Small intestine (tissue), 16 donors: Measurements from ENCODE around the gene ZFX. TPM values are rescaled to one million over a fixed set of nuclear protein-coding genes. Genes with fewer than 3 reads are reported as not detected.

Source experiments
- DNase-seq, 2 donors: peaks; one replicate each; pipeline versions ENCODE4 v3.0.0 to v3.0.0-alpha.2; 2013
- FAIRE-seq: peaks from 2 replicates; lab custom pipeline; 2012; peaks lifted over from hg19 to GRCh38; lab: Jason Lieb, UNC
- H3K27ac ChIP-seq, 3 donors: one replicate each; pipeline ENCODE4 v1.5.1; 2013; ENCODE audit warnings: low read length in 2 of 3, mild to moderate bottlenecking in 2 of 3, control low read depth in 1 of 3, inconsistent platforms in 1 of 3, low read depth in 1 of 3, moderate library complexity in 1 of 3
- H3K27me3 ChIP-seq, 3 donors: one replicate each; pipeline ENCODE4 v1.6.1; 2013; ENCODE audit warnings: low read length in 3 of 3, inconsistent platforms in 1 of 3; ENCODE audit not compliant: control insufficient read depth in 3 of 3, insufficient read depth in 3 of 3
- H3K36me3 ChIP-seq, 3 donors: one replicate each; pipeline ENCODE4 v1.6.1; 2013; ENCODE audit warnings: low read length in 3 of 3, inconsistent platforms in 1 of 3, low read depth in 1 of 3, mild to moderate bottlenecking in 1 of 3, moderate library complexity in 1 of 3; ENCODE audit not compliant: control insufficient read depth in 3 of 3, insufficient read depth in 2 of 3
- H3K4me1 ChIP-seq, 3 donors: one replicate each; pipeline ENCODE4 v1.6.1; 2013; ENCODE audit warnings: low read length in 2 of 3, inconsistent platforms in 1 of 3, low read depth in 1 of 3, mild to moderate bottlenecking in 1 of 3, moderate library complexity in 1 of 3; ENCODE audit not compliant: control insufficient read depth in 3 of 3, insufficient read depth in 2 of 3
- H3K4me3 ChIP-seq, 3 donors: one replicate each; pipeline ENCODE4 v1.5.1; 2013; ENCODE audit warnings: low read length in 3 of 3, control low read depth in 1 of 3, inconsistent platforms in 1 of 3, low read depth in 1 of 3, mild to moderate bottlenecking in 1 of 3, moderate library complexity in 1 of 3
- H3K9me3 ChIP-seq, 2 donors: one replicate each; pipeline ENCODE4 v1.6.1; 2013; ENCODE audit warnings: low read depth in 1 of 2, low read length in 1 of 2; ENCODE audit not compliant: control insufficient read depth in 2 of 2, insufficient read depth in 1 of 2
- WGBS, 3 donors: extraction: QIAGEN DNeasy Blood & Tissue Kit; methylation state at CpG; one replicate each; pipeline ENCODE4 v1.1.7; 2013; 5-methylcytosine and 5-hydroxymethylcytosine counted together
- long read RNA-seq, 10 donors: transcript quantifications; one replicate each; lab custom pipeline, GENCODE V29; 2026
- polyA plus RNA-seq, 4 donors: library from polyadenylated mRNA; stranded (reverse) in 3 of 4; unstranded in 1 of 4; fragments of 200-250 nt in 3 of 4; fragments of 120-200 nt in 1 of 4; gene quantifications; one replicate each; pipeline versions ENCODE4 v1.2.1 to v1.2.3, GENCODE V29; 2013
- donor health status: healthy with polysubstance abuse.
- donor health status: control.
- donor health status: control.
- donor health status: Bipolar disorder and iron deficiency.
- donor health status: healthy.

Gene ZFX
- 10 to 100 TPM in 1 of 4 donors, 1 to 10 TPM in 3; 5.8 to 18.6 (median 6.7) TPM for polyA plus RNA-seq
- long read RNA-seq, donor 1, partial matches to known transcripts: 5 of 5 reads
- long read RNA-seq, donor 1, other reads (novel, unspliced or antisense): 0 of 5 reads
- long read RNA-seq, donor 2, partial matches to known transcripts: 0 of 1 reads
- long read RNA-seq, donor 2, other reads (novel, unspliced or antisense): 0 of 1 reads
- long read RNA-seq, donor 3: 0 reads
- long read RNA-seq, donor 4: 0 reads
- long read RNA-seq, donor 5: 0 reads
- long read RNA-seq, donor 6, partial matches to known transcripts: 0 of 1 reads
- long read RNA-seq, donor 6, other reads (novel, unspliced or antisense): 0 of 1 reads
- long read RNA-seq, donor 7: 0 reads
- long read RNA-seq, donor 8: 0 reads
- long read RNA-seq, donor 9: 0 reads
- long read RNA-seq, donor 10, partial matches to known transcripts: 42 of 42 reads
- long read RNA-seq, donor 10, other reads (novel, unspliced or antisense): 0 of 42 reads

- 0% methylated on average over 15 to 103 of the region's 104 CpGs for WGBS, 3 donors
- peaks cover 0 to 16% (median 3%) of the 10 kb centered on the region in 3 donors for H3K4me1 ChIP-seq
- H3K27ac ChIP-seq: peak within 1 kb of the TSS; percentile 92 to 98 (median 97)
- FAIRE-seq (no peak), DNase-seq (peak; percentile 41 to 72)
- peak within 1 kb of the TSS; percentile 61 to 92 (median 78) for H3K4me3 ChIP-seq
- H3K9me3 ChIP-seq: no peaks in the 10 kb centered on the region
- H3K27me3 ChIP-seq: no peaks in the 10 kb centered on the region
- peaks cover 0 to 5% (median 0%) of the 10 kb centered on the region in 3 donors for H3K36me3 ChIP-seq
Observed at GRCh38 chrX:24149351-24150050, at the start of gene ZFX. TSS of gene ZFX (plus strand) at chrX:24149729. CDS start at chrX:24172743, 23,014 bp downstream.

DNA sequence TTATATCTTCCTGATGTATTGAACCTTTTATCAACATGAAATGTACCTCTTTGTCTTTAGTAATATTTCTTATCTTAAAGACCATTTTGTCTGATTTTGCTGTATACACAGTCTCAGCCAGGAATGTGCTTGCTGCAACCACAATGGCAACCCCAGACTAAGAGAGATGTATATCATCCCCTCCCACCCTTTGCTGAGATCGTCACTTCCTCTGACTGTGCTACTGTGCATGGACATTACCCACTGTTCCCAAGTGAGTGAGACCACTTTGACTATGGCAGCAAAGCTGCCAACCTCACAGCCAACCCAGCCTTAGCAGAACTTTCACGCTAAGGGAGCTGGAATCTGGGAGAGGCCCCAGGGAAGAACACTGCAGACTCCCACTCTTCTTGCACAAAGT lies 48.8 kb upstream of the ZFX start:
- H3K4me1 ChIP-seq: no peaks in the 10 kb centered on the region
- WGBS, 3 donors: 60 to 73% (median 63%) methylated on average over 2 of the region's 2 CpGs
- FAIRE-seq (no peak), DNase-seq (no peak)
- no peaks in the 10 kb centered on the region for H3K9me3 ChIP-seq
- no peaks in the 10 kb centered on the region for H3K36me3 ChIP-seq
- H3K27me3 ChIP-seq: no peaks in the 10 kb centered on the region
- no peak overlapping the region for H3K4me3 ChIP-seq
- no peak overlapping the region for H3K27ac ChIP-seq

DNA sequence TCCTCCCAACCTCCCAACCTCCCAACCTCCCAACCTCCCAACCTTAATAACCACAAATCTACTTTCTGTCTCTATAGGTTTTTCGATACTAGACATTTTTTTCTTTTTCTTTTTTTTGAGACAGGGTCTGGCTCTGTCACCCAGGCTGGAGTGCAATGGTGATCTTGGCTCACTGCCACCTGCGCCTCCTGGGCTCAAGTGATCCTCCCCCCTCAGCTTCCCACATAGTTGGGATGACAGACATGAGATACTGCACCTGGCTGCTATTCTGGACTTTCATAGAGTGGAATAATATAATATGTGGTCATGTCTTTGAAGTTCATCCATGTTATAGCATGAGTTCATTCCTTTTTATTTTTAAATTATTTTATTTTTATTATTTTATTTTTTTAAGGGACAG lies 39.5 kb upstream of the ZFX start:
- no peak overlapping the region for H3K27ac ChIP-seq
- no peak for FAIRE-seq
- H3K9me3 ChIP-seq: no peaks in the 10 kb centered on the region
- DNase-seq: no peak
- no peaks in the 10 kb centered on the region for H3K4me1 ChIP-seq
- WGBS, 3 donors: 68 to 95% (median 76%) methylated on average over 2 of the region's 2 CpGs
- H3K36me3 ChIP-seq: no peaks in the 10 kb centered on the region
- H3K4me3 ChIP-seq: no peak overlapping the region
- H3K27me3 ChIP-seq: no peaks in the 10 kb centered on the region

DNA sequence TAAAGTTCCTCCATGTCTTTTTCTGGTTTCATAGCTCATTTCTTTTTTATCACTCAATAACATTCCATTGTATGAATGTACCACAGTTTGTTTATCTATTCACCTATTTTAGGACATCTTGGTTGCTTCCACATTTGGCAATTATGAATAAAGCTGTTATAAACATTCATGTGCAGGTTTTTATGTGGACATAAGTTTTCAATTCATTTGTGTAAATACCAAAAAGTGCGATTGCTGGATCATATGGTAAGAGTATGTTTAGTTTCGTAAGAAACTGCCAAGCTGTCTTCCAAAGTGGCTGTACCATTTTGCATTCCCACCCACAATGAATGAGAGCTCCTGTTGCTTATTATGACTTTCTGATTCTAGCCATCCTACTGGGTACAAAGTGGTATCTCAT lies 36.3 kb upstream of the ZFX start:
- no peak overlapping the region for H3K4me3 ChIP-seq
- WGBS, 3 donors: 83 to 96% (median 95%) methylated on average over 2 of the region's 2 CpGs

GRCh38 chrX:24117258-24117657 lies 32.3 kb upstream of the ZFX start:
- WGBS, 3 donors: 23 to 47% (median 23%) methylated on average over 3 of the region's 3 CpGs
- no peaks in the 10 kb centered on the region for H3K4me1 ChIP-seq
- peak in 1 of 2 donors; percentile 2 for DNase-seq
- H3K36me3 ChIP-seq: no peaks in the 10 kb centered on the region
- no peaks in the 10 kb centered on the region for H3K9me3 ChIP-seq
- H3K27me3 ChIP-seq: no peaks in the 10 kb centered on the region
- H3K4me3 ChIP-seq: no peak overlapping the region
- no peak for FAIRE-seq
- peak overlapping the region in 1 of 3 donors; percentile 38 for H3K27ac ChIP-seq

More for the DNA sequence above, 36.3 kb upstream of the ZFX start:
- H3K27me3 ChIP-seq: no peaks in the 10 kb centered on the region
- no peaks in the 10 kb centered on the region for H3K4me1 ChIP-seq
- DNase-seq (no peak), FAIRE-seq (no peak)
- no peaks in the 10 kb centered on the region for H3K36me3 ChIP-seq
- H3K27ac ChIP-seq: no peak overlapping the region
- no peaks in the 10 kb centered on the region for H3K9me3 ChIP-seq

- peaks cover 0 to 4% (median 0%) of the 10 kb centered on the region in 3 donors for H3K4me1 ChIP-seq
- DNase-seq (no peak), FAIRE-seq (no peak)
- no peak overlapping the region for H3K27ac ChIP-seq
- no peak overlapping the region for H3K4me3 ChIP-seq
- WGBS, 3 donors: 43 to 54% (median 45%) methylated on average over 4 of the region's 4 CpGs
- no peaks in the 10 kb centered on the region for H3K27me3 ChIP-seq
- H3K9me3 ChIP-seq: no peaks in the 10 kb centered on the region
- H3K36me3 ChIP-seq: no peaks in the 10 kb centered on the region
Observed at GRCh38 chrX:24124244-24124799, 25.2 kb upstream of the ZFX start.

DNA sequence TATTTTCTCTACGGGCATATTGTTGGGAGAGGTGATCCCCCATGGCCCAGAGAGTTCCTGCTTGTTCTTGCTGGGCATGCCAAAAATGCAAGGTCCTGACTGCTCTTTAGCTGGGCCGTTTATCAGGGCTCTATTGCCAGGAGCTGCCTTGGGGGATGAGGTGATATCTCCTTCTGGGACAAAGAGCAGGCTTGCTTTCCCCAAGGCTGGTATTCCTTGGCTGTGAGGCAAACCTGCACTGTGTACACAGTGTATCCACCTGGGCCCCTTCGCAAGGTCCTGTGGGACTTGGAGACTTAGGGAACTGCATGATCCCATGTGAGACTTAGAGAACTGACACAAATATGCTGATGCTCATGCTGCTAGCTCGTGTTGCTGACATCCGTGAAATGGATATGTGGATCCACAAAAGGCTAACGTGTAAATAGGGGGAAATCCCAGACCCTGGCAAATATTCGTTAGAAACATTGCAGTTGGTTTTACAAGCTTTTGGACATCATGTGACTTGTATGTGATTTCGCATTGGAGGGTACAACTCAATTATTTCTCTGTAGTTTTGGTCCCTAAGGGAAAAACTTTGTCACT lies 24.4 kb upstream of the ZFX start:
- no peak for FAIRE-seq
- H3K4me3 ChIP-seq: no peak overlapping the region
- WGBS, 3 donors: 49 to 68% (median 65%) methylated on average over 8 of the region's 8 CpGs
- H3K27ac ChIP-seq: no peak overlapping the region
- H3K36me3 ChIP-seq: no peaks in the 10 kb centered on the region
- H3K9me3 ChIP-seq: no peaks in the 10 kb centered on the region
- DNase-seq: peak in 1 of 2 donors; percentile 55
- H3K4me1 ChIP-seq: peaks cover 0 to 4% (median 0%) of the 10 kb centered on the region in 3 donors
- H3K27me3 ChIP-seq: no peaks in the 10 kb centered on the region

DNA sequence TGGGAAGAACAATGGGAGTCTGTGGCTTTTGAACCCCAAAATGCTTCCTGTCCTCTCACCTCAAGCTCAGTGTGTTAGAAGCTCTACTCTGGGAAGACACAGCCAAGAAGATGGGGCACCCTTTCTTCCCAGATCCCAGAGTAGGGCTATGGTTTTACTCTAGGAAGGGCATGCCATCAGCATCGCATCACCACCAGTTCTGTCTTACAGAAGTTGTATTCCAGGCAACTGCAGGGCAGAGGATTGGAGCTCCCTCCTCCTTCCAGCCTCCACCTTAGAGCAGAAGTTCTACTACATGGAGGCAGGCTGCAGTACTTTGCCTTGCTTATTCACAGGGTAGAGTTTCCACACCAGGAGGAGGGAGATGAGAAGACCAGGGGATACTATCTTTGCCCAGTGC lies 18.1 kb upstream of the ZFX start:
- Histone ChIP-seq H3K36me3 (no peaks in the 10 kb centered on the region), H3K4me1 (no peaks in the 10 kb centered on the region), H3K27me3 (no peaks in the 10 kb centered on the region), H3K9me3 (no peaks in the 10 kb centered on the region), H3K27ac (no peak overlapping the region), H3K4me3 (no peak overlapping the region)
- WGBS, 3 donors: 63 to 94% (median 89%) methylated on average over 1 of the region's 1 CpG
- no peak for FAIRE-seq
- no peak for DNase-seq
